ENCODE results near the gene PGBD1.
A peak's percentile ranks its signal among the peaks of the same experiment; 100 is the strongest.
"Not testable (repeated sequence)": the region's sequence is repeated elsewhere in the genome, so short reads cannot be mapped to it uniquely, and the experiment has no call there.

The PGBD1 gene

GRCh38 chr6:28267695-28268059 lies 13.7 kb upstream of the PGBD1 start:
- DNase-seq (ENCODE audit: low read depth) = no peak

- peak; percentile 54 for DNase-seq (ENCODE audit: low read depth)
Observed at GRCh38 chr6:28269492-28269891, 11.9 kb upstream of the PGBD1 start.

- DNase-seq (ENCODE audit: low read depth) = no peak
Observed at GRCh38 chr6:28274888-28275287, 6.5 kb upstream of the PGBD1 start.

GRCh38 chr6:28277746-28278145 lies 3.6 kb upstream of the PGBD1 start:
- no peak for DNase-seq (ENCODE audit: low read depth)

GRCh38 chr6:28280595-28281287 lies 631 bp upstream of the PGBD1 start:
- no peak for DNase-seq (ENCODE audit: low read depth)

- no peak for DNase-seq (ENCODE audit: low read depth)
Observed at GRCh38 chr6:28282926-28283325, 1.6 kb downstream of the PGBD1 start.

GRCh38 chr6:28291573-28291972 lies 10.2 kb downstream of the PGBD1 start:
- no peak for DNase-seq (ENCODE audit: low read depth)

GRCh38 chr6:28295326-28295725 lies 14.0 kb downstream of the PGBD1 start:
- no peak for DNase-seq (ENCODE audit: low read depth)

- DNase-seq (ENCODE audit: low read depth) = no peak
Observed at GRCh38 chr6:28296520-28297060, 15.2 kb downstream of the PGBD1 start.

GRCh38 chr6:28303570-28303969 lies 22.2 kb downstream of the PGBD1 start:
- no peak for DNase-seq (ENCODE audit: low read depth)

GRCh38 chr6:28306363-28306762 lies 25.0 kb downstream of the PGBD1 start:
- not testable (repeated sequence) for DNase-seq (ENCODE audit: low read depth)

- DNase-seq (ENCODE audit: low read depth) = no peak
Observed at GRCh38 chr6:28311139-28311823, 29.9 kb downstream of the PGBD1 start.

- no peak for DNase-seq (ENCODE audit: low read depth)
Observed at GRCh38 chr6:28312939-28313338, 31.6 kb downstream of the PGBD1 start.

- DNase-seq (ENCODE audit: low read depth) = no peak
Observed at GRCh38 chr6:28315628-28316027, 34.3 kb downstream of the PGBD1 start.

- DNase-seq (ENCODE audit: low read depth) = not testable (repeated sequence)
Observed at GRCh38 chr6:28317866-28318265, 36.5 kb downstream of the PGBD1 start.

GRCh38 chr6:28322661-28323060 lies 41.3 kb downstream of the PGBD1 start:
- no peak for DNase-seq (ENCODE audit: low read depth)

GRCh38 chr6:28323813-28324424 lies 42.5 kb downstream of the PGBD1 start:
- no peak for DNase-seq (ENCODE audit: low read depth)

- no peak for DNase-seq (ENCODE audit: low read depth)
Observed at GRCh38 chr6:28326371-28326948, 45.1 kb downstream of the PGBD1 start.

- no peak for DNase-seq (ENCODE audit: low read depth)
Observed at GRCh38 chr6:28330041-28330440, 48.7 kb downstream of the PGBD1 start.

GRCh38 chr6:28333047-28333446 lies 51.7 kb downstream of the PGBD1 start:
- no peak for DNase-seq (ENCODE audit: low read depth)

GRCh38 chr6:28333599-28334018 lies 52.2 kb downstream of the PGBD1 start:
- DNase-seq (ENCODE audit: low read depth) = no peak

- no peak for DNase-seq (ENCODE audit: low read depth)
Observed at GRCh38 chr6:28334286-28335039, 53.1 kb downstream of the PGBD1 start.

Measured in HS-27A (cell line).